MCF 10A (cell line): ENCODE data around the gene ISM2. TPM values are rescaled to one million over a fixed set of nuclear protein-coding genes. Genes with fewer than 3 reads are reported as not detected.

ENCODE experiments used
- BruUV-seq: library from RNA; stranded (reverse); fragments of 400-500 nt; replicated peaks from 2 replicates; lab custom pipeline; 2021; lab: Mats Ljungman, UMichigan
- CTCF ChIA-PET: fragments of 300-600 bp; sonication (Branson Sonifier 250); formaldehyde crosslinking; extraction: SDS; loops from one replicate; lab custom pipeline; 2021; ENCODE audit warnings: antibody characterized with exemption, inconsistent platforms; lab: Yijun Ruan, JAX
- POLR2A ChIA-PET: fragments of 300-600, 350-650 bp; sonication (Branson Sonifier 250); formaldehyde crosslinking; extraction: SDS; loops from one replicate; lab custom pipeline; 2020; ENCODE audit warnings: antibody characterized with exemption, inconsistent platforms; lab: Yijun Ruan, JAX
- DNase-seq: peaks from one replicate; pipeline ENCODE4 v3.0.0-alpha.2; 2018; ENCODE audit not compliant: unreplicated experiment
- H3K27ac Mint-ChIP-seq: one replicate; pipeline ENCODE4 v1.8.0; 2022; ENCODE audit warnings: mild to moderate bottlenecking, low read depth, mixed read lengths; ENCODE audit not compliant: unreplicated experiment
- H3K27me3 Mint-ChIP-seq: one replicate; pipeline ENCODE4 v1.8.0; 2022; ENCODE audit warnings: mixed read lengths; ENCODE audit not compliant: insufficient read depth, unreplicated experiment
- H3K36me3 Mint-ChIP-seq: one replicate; pipeline ENCODE4 v1.8.0; 2022; ENCODE audit warnings: mild to moderate bottlenecking, moderate library complexity, mixed read lengths; ENCODE audit not compliant: insufficient read depth, unreplicated experiment
- H3K4me1 Mint-ChIP-seq: one replicate; pipeline ENCODE4 v1.8.0; 2022; ENCODE audit warnings: mixed read lengths; ENCODE audit not compliant: insufficient read depth, unreplicated experiment
- H3K4me3 Mint-ChIP-seq: one replicate; pipeline ENCODE4 v1.8.0; 2022; ENCODE audit warnings: mild to moderate bottlenecking, moderate library complexity, mixed read lengths; ENCODE audit not compliant: unreplicated experiment
- H3K9me3 Mint-ChIP-seq: one replicate; pipeline ENCODE4 v1.8.0; 2022; ENCODE audit warnings: mixed read lengths; ENCODE audit not compliant: unreplicated experiment
- CTCF ChIP-seq: fragments of 200-600 bp; IDR thresholded peaks from one replicate; pipeline ENCODE4 v1.8.0; 2022; ENCODE audit warnings: antibody characterized with exemption, mild to moderate bottlenecking; ENCODE audit not compliant: unreplicated experiment
- intact Hi-C: fragments of 100-400 bp; cut with micrococcal nuclease; formaldehyde crosslinking; loops from 2 replicates; pipeline ENCODE4 v1.14.1; 2022
- total RNA-seq: library from RNA; stranded (reverse); gene quantifications from 2 replicates; pipeline ENCODE4 v1.2.3, GENCODE V29; 2022

ISM2 gene
- total RNA-seq, 1 experiment from 2014 or later: not detected

DNA sequence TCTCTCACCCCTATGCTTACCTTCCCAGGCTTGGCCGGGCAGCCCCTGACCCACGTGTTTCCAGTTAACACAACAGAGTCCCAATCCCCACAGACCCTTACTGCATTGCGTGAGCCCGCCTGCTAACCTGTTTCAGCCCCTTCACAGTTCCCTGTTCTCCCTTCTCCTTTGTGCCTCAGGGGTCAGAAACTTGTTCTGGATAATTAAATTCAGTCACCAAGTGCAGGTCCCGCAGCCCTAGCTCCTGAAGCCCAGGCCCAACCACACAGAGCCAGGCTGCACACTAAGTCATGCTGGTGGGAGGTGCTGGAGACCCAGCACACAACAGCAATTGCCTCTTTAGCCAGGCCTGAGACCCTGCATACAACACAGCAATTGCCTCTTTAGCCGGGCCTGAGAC is 9.6 kb downstream of the ISM2 start:
- no peaks in the 10 kb centered on the region for H3K9me3 Mint-ChIP-seq
- CTCF ChIA-PET: interaction anchor here (0.7 kb wide), 1 partner anchor 834 kb away, joined by 4 read pairs; no protein-coding TSS in a partner anchor
- intact Hi-C loops: no loop called here
- DNase-seq: no peak
- H3K4me3 Mint-ChIP-seq: no peak overlapping the region
- POLR2A ChIA-PET: interaction anchor here (0.7 kb wide), 1 partner anchor 17 kb away, joined by 3 read pairs; no protein-coding TSS in a partner anchor
- BruUV-seq: no TSS peak
- H3K4me1 Mint-ChIP-seq: no peaks in the 10 kb centered on the region
- no peaks in the 10 kb centered on the region for H3K36me3 Mint-ChIP-seq
- no peaks in the 10 kb centered on the region for H3K27me3 Mint-ChIP-seq
- H3K27ac Mint-ChIP-seq: no peak overlapping the region
- TF ChIP-seq CTCF: no peak

DNA sequence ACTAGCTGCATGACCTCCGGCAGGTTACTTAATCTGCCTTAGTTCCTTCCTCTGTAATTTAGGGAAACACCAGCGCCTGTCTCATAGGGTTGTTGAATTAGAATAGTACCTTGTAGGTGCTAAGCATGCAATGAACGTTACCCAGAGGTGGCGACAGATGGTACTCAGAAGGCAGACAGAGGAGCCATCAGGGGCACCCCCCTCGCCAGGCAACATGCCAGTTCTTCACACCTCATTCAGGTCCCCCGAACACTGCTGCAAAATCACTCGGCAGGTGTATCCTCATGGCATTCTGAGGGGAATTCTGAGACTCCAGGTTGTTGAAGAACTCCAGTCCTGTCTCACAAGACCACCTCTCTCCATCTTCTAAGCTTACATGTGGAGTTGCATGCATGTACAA is 10.1 kb downstream of the ISM2 start:
- POLR2A ChIA-PET: interaction anchor here (0.7 kb wide), 1 partner anchor 16 kb away, joined by 3 read pairs; no protein-coding TSS in a partner anchor
- no TSS peak for BruUV-seq
- intact Hi-C loops: no loop called here
- Mint-ChIP-seq H3K27me3 (no peaks in the 10 kb centered on the region), H3K4me3 (no peak overlapping the region), H3K36me3 (no peaks in the 10 kb centered on the region), H3K27ac (no peak overlapping the region), H3K9me3 (no peaks in the 10 kb centered on the region), H3K4me1 (no peaks in the 10 kb centered on the region)
- DNase-seq: no peak
- no peak for TF ChIP-seq CTCF
- CTCF ChIA-PET: interaction anchor here (0.7 kb wide), 1 partner anchor 834 kb away, joined by 4 read pairs; no protein-coding TSS in a partner anchor

GRCh38 chr14:77485901-77486678 is 12.5 kb downstream of the ISM2 start:
- H3K27ac Mint-ChIP-seq: no peak overlapping the region
- H3K9me3 Mint-ChIP-seq: no peaks in the 10 kb centered on the region
- intact Hi-C loops: no loop called here
- no peaks in the 10 kb centered on the region for H3K4me1 Mint-ChIP-seq
- H3K27me3 Mint-ChIP-seq: no peaks in the 10 kb centered on the region
- POLR2A ChIA-PET: no interaction called here
- TF ChIP-seq CTCF: no peak
- no peak overlapping the region for H3K4me3 Mint-ChIP-seq
- no peaks in the 10 kb centered on the region for H3K36me3 Mint-ChIP-seq
- CTCF ChIA-PET: no interaction called here
- peak; percentile 13 for DNase-seq
- BruUV-seq: no TSS peak

DNA sequence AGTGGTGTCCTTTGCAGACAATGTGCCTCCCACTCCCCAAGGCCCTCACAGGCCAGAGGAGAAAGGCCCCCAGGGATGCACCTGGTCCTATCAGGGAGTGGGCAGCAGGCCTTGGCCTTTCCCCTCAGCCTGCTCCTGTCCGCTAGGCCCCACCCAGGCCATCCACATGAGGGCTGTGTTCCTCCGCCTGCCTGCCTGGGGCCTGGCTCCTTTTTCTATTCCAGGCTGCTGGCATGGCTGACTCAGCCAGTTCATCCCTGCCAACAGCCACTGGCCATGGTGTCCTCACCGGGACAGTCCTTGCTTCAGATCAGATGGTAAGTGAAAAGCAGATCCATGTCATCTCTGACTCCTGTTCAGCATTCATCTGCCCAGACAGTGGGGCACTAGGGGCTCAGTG is 13.4 kb downstream of the ISM2 start:
- DNase-seq: peak; percentile 15
- Mint-ChIP-seq H3K4me3 (no peak overlapping the region), H3K9me3 (no peaks in the 10 kb centered on the region), H3K27ac (no peak overlapping the region), H3K27me3 (no peaks in the 10 kb centered on the region), H3K36me3 (no peaks in the 10 kb centered on the region), H3K4me1 (no peaks in the 10 kb centered on the region)
- TF ChIP-seq CTCF: no peak
- no TSS peak for BruUV-seq
- CTCF ChIA-PET: no interaction called here
- POLR2A ChIA-PET: no interaction called here
- intact Hi-C loops: no loop called here
